CD14-positive monocyte (primary cell): ENCODE measurements around the gene MCM3AP. TPM values are rescaled to one million over a fixed set of nuclear protein-coding genes. Genes with fewer than 3 reads are reported as not detected.

Source experiments
- DNase-seq, 3 donors: peaks; one replicate each; pipeline ENCODE4 v3.0.0-alpha.2; 2011 to 2022
- H2AFZ ChIP-seq: 2 replicates; pipeline ENCODE4 v1.6.0; 2012; ENCODE audit warnings: mild to moderate bottlenecking, low read depth, low read length, inconsistent platforms; ENCODE audit not compliant: insufficient read depth, poor library complexity, severe bottlenecking
- H3K27ac ChIP-seq, 2 donors: 1 replicate in 1 of 2; 2 replicates in 1 of 2; pipeline ENCODE4 v1.5.1; 2012 to 2013; ENCODE audit warnings: low read length in 2 of 2, control low read depth in 1 of 2, inconsistent platforms in 1 of 2, low read depth in 1 of 2, mild to moderate bottlenecking in 1 of 2
- H3K27me3 ChIP-seq, 2 donors: one replicate each; pipeline versions ENCODE4 v1.6.0 to v1.6.1; 2011 to 2013; ENCODE audit warnings: low read length in 2 of 2; ENCODE audit not compliant: control insufficient read depth in 2 of 2, insufficient read depth in 2 of 2
- H3K36me3 ChIP-seq, 2 donors: replicated peaks in 1 of 2; 1 replicate in 1 of 2; 2 replicates in 1 of 2; pipeline versions ENCODE4 v1.5.1 to v1.6.1; 2012 to 2013; ENCODE audit warnings: low read length in 2 of 2, control low read depth in 1 of 2, inconsistent platforms in 1 of 2, mild to moderate bottlenecking in 1 of 2; ENCODE audit not compliant: insufficient read depth in 2 of 2, control insufficient read depth in 1 of 2
- H3K4me1 ChIP-seq, 2 donors: 1 replicate in 1 of 2; 2 replicates in 1 of 2; pipeline versions ENCODE4 v1.5.1 to v1.6.1; 2012 to 2013; ENCODE audit warnings: low read length in 2 of 2, control low read depth in 1 of 2, inconsistent platforms in 1 of 2, mild to moderate bottlenecking in 1 of 2, moderate library complexity in 1 of 2; ENCODE audit not compliant: insufficient read depth in 2 of 2, control insufficient read depth in 1 of 2
- H3K4me2 ChIP-seq: replicated peaks from 2 replicates; pipeline ENCODE3; 2012; ENCODE audit warnings: low read length, moderate library complexity, mild to moderate bottlenecking; ENCODE audit not compliant: poor library complexity, severe bottlenecking; ENCODE audit errors: extremely low read depth
- H3K4me3 ChIP-seq, 3 experiments: fragments of 200-600 bp in 1 of 3; sonication (generic) in 1 of 3; replicated peaks in 1 of 3; 1 replicate in 2 of 3; 2 replicates in 1 of 3; pipeline ENCODE4 v1.5.1; 2011 to 2013; ENCODE audit warnings: low read length in 3 of 3, mild to moderate bottlenecking in 3 of 3, control low read depth in 2 of 3, low read depth in 2 of 3, inconsistent platforms in 1 of 3, moderate library complexity in 1 of 3
- H3K79me2 ChIP-seq: 2 replicates; pipeline ENCODE4 v1.6.0; 2012; ENCODE audit warnings: mild to moderate bottlenecking, control low read depth, inconsistent platforms, low read length, moderate library complexity; ENCODE audit not compliant: insufficient read depth
- H3K9ac ChIP-seq: 2 replicates; pipeline ENCODE4 v1.6.0; 2017; ENCODE audit warnings: low read length, mild to moderate bottlenecking; ENCODE audit not compliant: insufficient read depth, poor library complexity, severe bottlenecking
- H3K9me3 ChIP-seq, 2 donors: replicated peaks in 1 of 2; 1 replicate in 1 of 2; 2 replicates in 1 of 2; pipeline versions ENCODE4 v1.5.1 to v1.6.1; 2012 to 2013; ENCODE audit warnings: low read length in 2 of 2, control low read depth in 1 of 2; ENCODE audit not compliant: control insufficient read depth in 1 of 2, insufficient read depth in 1 of 2
- H4K20me1 ChIP-seq: 2 replicates; pipeline ENCODE4 v1.6.0; 2012; ENCODE audit warnings: mild to moderate bottlenecking, low read length, control low read depth, moderate library complexity; ENCODE audit not compliant: insufficient read depth
- H3K27ac Mint-ChIP-seq, 7 donors: one replicate each; pipeline ENCODE4 v1.8.0; 2020; ENCODE audit warnings: mild to moderate bottlenecking in 7 of 7, mixed read lengths in 7 of 7, moderate library complexity in 6 of 7, inconsistent platforms in 2 of 7
- H3K27me3 Mint-ChIP-seq, 3 donors: one replicate each; pipeline ENCODE4 v1.8.0; 2021 to 2022; ENCODE audit warnings: low read depth in 3 of 3, mild to moderate bottlenecking in 3 of 3, mixed read lengths in 3 of 3, moderate library complexity in 3 of 3, inconsistent platforms in 1 of 3
- H3K36me3 Mint-ChIP-seq, 2 donors: one replicate each; pipeline ENCODE4 v1.8.0; 2020; ENCODE audit warnings: mixed read lengths in 2 of 2, inconsistent platforms in 1 of 2, mild to moderate bottlenecking in 1 of 2
- H3K4me1 Mint-ChIP-seq: one replicate; pipeline ENCODE4 v1.8.0; 2020; ENCODE audit warnings: mild to moderate bottlenecking, mixed read lengths
- H3K4me3 Mint-ChIP-seq, 2 donors: one replicate each; pipeline ENCODE4 v1.8.0; 2020; ENCODE audit warnings: mild to moderate bottlenecking in 2 of 2, mixed read lengths in 2 of 2, moderate library complexity in 1 of 2
- H3K9me3 Mint-ChIP-seq, 7 donors: one replicate each; pipeline ENCODE4 v1.8.0; 2020 to 2022; ENCODE audit warnings: mixed read lengths in 7 of 7, mild to moderate bottlenecking in 6 of 7, moderate library complexity in 6 of 7, inconsistent platforms in 2 of 7
- CTCF ChIP-seq: fragments of 200-600 bp; IDR thresholded peaks from one replicate; pipeline ENCODE4 v1.8.0; 2022; ENCODE audit warnings: antibody characterized with exemption, mild to moderate bottlenecking
- WGBS: methylation state at CpG from one replicate; pipeline ENCODE4 v1.1.5; 2013; ENCODE audit warnings: missing lambda C conversion rate; ENCODE audit not compliant: insufficient coverage; 5-methylcytosine and 5-hydroxymethylcytosine counted together
- intact Hi-C, 2 donors: fragments of 100-400 bp; cut with micrococcal nuclease; formaldehyde crosslinking; loops; one replicate each; pipeline versions ENCODE4 v1.15.0 to v1.15.1; 2023
- polyA plus RNA-seq, 3 donors: library from polyadenylated mRNA; depleted of rRNA in 1 of 3; unstranded in 2 of 3; stranded (reverse) in 1 of 3; fragments of 300-500 nt in 2 of 3; fragments of >200 nt in 1 of 3; fragmentation: Illumina TruSeq in 2 of 3; gene quantifications; 1 replicate in 2 of 3; 2 replicates in 1 of 3; pipeline ENCODE4 v1.2.3, GENCODE V29; 2012 to 2021

MCM3AP gene
- polyA plus RNA-seq, 3 donors = 30.9 to 62.4 (median 32.7) TPM

GRCh38 chr21:46268371-46268770, 17.0 kb downstream of the MCM3AP start:
- Histone ChIP-seq H3K9ac (no peak overlapping the region), H2AFZ (no peak overlapping the region), H3K27me3 (no peaks in the 10 kb centered on the region), H3K4me3 (no peak overlapping the region), H3K27ac (no peak overlapping the region), H3K79me2 (no peaks in the 10 kb centered on the region), H4K20me1 (peaks cover 18% of the 10 kb centered on the region), H3K4me1 (no peaks in the 10 kb centered on the region), H3K9me3 (no peaks in the 10 kb centered on the region), H3K4me2 (no peak overlapping the region), H3K36me3 (peaks cover 92 to 99% of the 10 kb centered on the region in 2 donors)
- H3K36me3 Mint-ChIP-seq = peaks cover 85 to 99% of the 10 kb centered on the region in 2 donors
- 96% methylated on average over 12 of the region's 13 CpGs for WGBS
- TF ChIP-seq CTCF = no peak
- no peaks in the 10 kb centered on the region for H3K4me1 Mint-ChIP-seq
- no peak overlapping the region for H3K27ac Mint-ChIP-seq
- intact Hi-C loops = no loop called here
- H3K27me3 Mint-ChIP-seq = no peaks in the 10 kb centered on the region
- peaks cover 0 to 2% (median 0%) of the 10 kb centered on the region in 7 donors for H3K9me3 Mint-ChIP-seq
- no peak for DNase-seq
- no peak overlapping the region for H3K4me3 Mint-ChIP-seq

- no peaks in the 10 kb centered on the region for H3K27me3 Mint-ChIP-seq
- TF ChIP-seq CTCF = no peak
- no peak overlapping the region for H2AFZ ChIP-seq
- no peaks in the 10 kb centered on the region for H3K79me2 ChIP-seq
- peaks cover 15% of the 10 kb centered on the region for H4K20me1 ChIP-seq
- no peak for DNase-seq
- H3K4me3 ChIP-seq = no peak overlapping the region
- H3K9me3 ChIP-seq = no peaks in the 10 kb centered on the region
- H3K27ac Mint-ChIP-seq = peak overlapping the region in 1 of 7 donors; percentile 38
- peaks cover 80 to 96% of the 10 kb centered on the region in 2 donors for H3K36me3 ChIP-seq
- H3K4me2 ChIP-seq = no peak overlapping the region
- peaks cover 80 to 99% of the 10 kb centered on the region in 2 donors for H3K36me3 Mint-ChIP-seq
- WGBS = 99% methylated on average over 19 of the region's 19 CpGs
- peaks cover 0 to 2% (median 0%) of the 10 kb centered on the region in 7 donors for H3K9me3 Mint-ChIP-seq
- no peaks in the 10 kb centered on the region for H3K4me1 ChIP-seq
- no peak overlapping the region for H3K9ac ChIP-seq
- H3K27me3 ChIP-seq = no peaks in the 10 kb centered on the region
- H3K4me3 Mint-ChIP-seq = no peak overlapping the region
- intact Hi-C loops = no loop called here
- H3K4me1 Mint-ChIP-seq = no peaks in the 10 kb centered on the region
- no peak overlapping the region for H3K27ac ChIP-seq
Measured at GRCh38 chr21:46266946-46267345, 18.5 kb downstream of the MCM3AP start.
